ENCODE measurements around the gene SLC28A1.

SLC28A1 gene

DNA sequence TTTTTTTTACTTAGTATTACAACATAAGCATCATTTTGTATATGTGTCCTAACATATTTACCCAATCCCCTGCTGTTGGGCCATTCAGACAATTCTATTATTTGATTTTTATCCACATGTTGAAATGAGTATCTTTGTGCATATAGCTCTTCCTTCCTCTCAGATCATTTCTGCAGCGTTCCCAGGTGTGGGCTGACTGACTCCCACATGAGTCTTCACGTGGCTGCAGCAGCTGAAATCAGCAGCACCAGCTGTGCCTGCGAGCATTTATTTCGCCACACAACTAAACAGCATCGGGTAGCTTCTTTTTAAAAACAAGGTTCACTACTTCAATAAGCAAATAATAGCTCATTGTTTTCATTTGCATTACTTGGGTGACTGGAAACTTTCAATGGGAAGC is 52.7 kb downstream of the SLC28A1 start:
- ATAC-seq (ENCODE audit: insufficient read depth, low read depth) (peak; percentile 45; the same call in 1 of the 3 replicates), DNase-seq (peak; percentile 12)
- Histone ChIP-seq H3K9me3 (ENCODE audit: insufficient read depth, low read length, severe bottlenecking) (no peaks in the 10 kb centered on the region), H3K4me3 (ENCODE audit: low read depth in 1 of 2, low read length in 2 of 2) (no peak overlapping the region), H3K4me2 (ENCODE audit: insufficient read depth, low read length) (no peak overlapping the region), H3K27me3 (ENCODE audit: insufficient read depth, low read length, poor library complexity) (peaks cover 6% of the 10 kb centered on the region), H3K4me1 (ENCODE audit: insufficient read depth, low read length) (no peaks in the 10 kb centered on the region), H3K79me2 (ENCODE audit: insufficient read depth, low read length) (no peaks in the 10 kb centered on the region), H3K27ac (ENCODE audit: low read length) (no peak overlapping the region), H3K9ac (ENCODE audit: low read depth, low read length) (no peak overlapping the region), H2AFZ (ENCODE audit: low read depth, low read length) (no peak overlapping the region), H4K20me1 (ENCODE audit: insufficient read depth, low read length) (no peaks in the 10 kb centered on the region), H3K36me3 (ENCODE audit: insufficient read depth, low read length) (no peaks in the 10 kb centered on the region)
- no peak for TF ChIP-seq EZH2 (IDR thresholded peaks at IDR 0.05; ENCODE audit: borderline replicate concordance, low read depth, low read length, severe bottlenecking)
- TF ChIP-seq, protein P1, sequence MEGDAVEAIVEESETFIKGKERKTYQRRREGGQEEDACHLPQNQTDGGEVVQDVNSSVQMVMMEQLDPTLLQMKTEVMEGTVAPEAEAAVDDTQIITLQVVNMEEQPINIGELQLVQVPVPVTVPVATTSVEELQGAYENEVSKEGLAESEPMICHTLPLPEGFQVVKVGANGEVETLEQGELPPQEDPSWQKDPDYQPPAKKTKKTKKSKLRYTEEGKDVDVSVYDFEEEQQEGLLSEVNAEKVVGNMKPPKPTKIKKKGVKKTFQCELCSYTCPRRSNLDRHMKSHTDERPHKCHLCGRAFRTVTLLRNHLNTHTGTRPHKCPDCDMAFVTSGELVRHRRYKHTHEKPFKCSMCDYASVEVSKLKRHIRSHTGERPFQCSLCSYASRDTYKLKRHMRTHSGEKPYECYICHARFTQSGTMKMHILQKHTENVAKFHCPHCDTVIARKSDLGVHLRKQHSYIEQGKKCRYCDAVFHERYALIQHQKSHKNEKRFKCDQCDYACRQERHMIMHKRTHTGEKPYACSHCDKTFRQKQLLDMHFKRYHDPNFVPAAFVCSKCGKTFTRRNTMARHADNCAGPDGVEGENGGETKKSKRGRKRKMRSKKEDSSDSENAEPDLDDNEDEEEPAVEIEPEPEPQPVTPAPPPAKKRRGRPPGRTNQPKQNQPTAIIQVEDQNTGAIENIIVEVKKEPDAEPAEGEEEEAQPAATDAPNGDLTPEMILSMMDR (IDR thresholded peaks at IDR 0.05; ENCODE audit: borderline replicate concordance, extremely low read depth, low read length, poor library complexity, severe bottlenecking): no peak

- peaks cover 6% of the 10 kb centered on the region for H3K27me3 ChIP-seq (ENCODE audit: insufficient read depth, low read length, poor library complexity)
- no peak for DNase-seq
- no peak for ATAC-seq (ENCODE audit: insufficient read depth, low read depth)
- no peaks in the 10 kb centered on the region for H3K4me1 ChIP-seq (ENCODE audit: insufficient read depth, low read length)
- H4K20me1 ChIP-seq (ENCODE audit: insufficient read depth, low read length): no peaks in the 10 kb centered on the region
- no peak overlapping the region for H3K27ac ChIP-seq (ENCODE audit: low read length)
- TF ChIP-seq, protein P1 (IDR thresholded peaks at IDR 0.05; ENCODE audit: borderline replicate concordance, extremely low read depth, low read length, poor library complexity, severe bottlenecking): no peak
- TF ChIP-seq EZH2 (IDR thresholded peaks at IDR 0.05; ENCODE audit: borderline replicate concordance, low read depth, low read length, severe bottlenecking): no peak
- no peaks in the 10 kb centered on the region for H3K9me3 ChIP-seq (ENCODE audit: insufficient read depth, low read length, severe bottlenecking)
- H3K79me2 ChIP-seq (ENCODE audit: insufficient read depth, low read length): no peaks in the 10 kb centered on the region
- no peaks in the 10 kb centered on the region for H3K36me3 ChIP-seq (ENCODE audit: insufficient read depth, low read length)
- H3K9ac ChIP-seq (ENCODE audit: low read depth, low read length): no peak overlapping the region
- H3K4me3 ChIP-seq (ENCODE audit: low read depth in 1 of 2, low read length in 2 of 2): no peak overlapping the region
- H3K4me2 ChIP-seq (ENCODE audit: insufficient read depth, low read length): no peak overlapping the region
- H2AFZ ChIP-seq (ENCODE audit: low read depth, low read length): no peak overlapping the region
Measured at GRCh38 chr15:84938726-84939125, 54.3 kb downstream of the SLC28A1 start.

- Histone ChIP-seq H3K9ac (ENCODE audit: low read depth, low read length) (no peak overlapping the region), H3K9me3 (ENCODE audit: insufficient read depth, low read length, severe bottlenecking) (no peaks in the 10 kb centered on the region), H3K4me3 (ENCODE audit: low read depth in 1 of 2, low read length in 2 of 2) (no peak overlapping the region), H2AFZ (ENCODE audit: low read depth, low read length) (no peak overlapping the region), H3K4me1 (ENCODE audit: insufficient read depth, low read length) (no peaks in the 10 kb centered on the region), H4K20me1 (ENCODE audit: insufficient read depth, low read length) (no peaks in the 10 kb centered on the region), H3K27ac (ENCODE audit: low read length) (no peak overlapping the region), H3K36me3 (ENCODE audit: insufficient read depth, low read length) (no peaks in the 10 kb centered on the region), H3K4me2 (ENCODE audit: insufficient read depth, low read length) (no peak overlapping the region), H3K27me3 (ENCODE audit: insufficient read depth, low read length, poor library complexity) (peaks cover 6% of the 10 kb centered on the region), H3K79me2 (ENCODE audit: insufficient read depth, low read length) (no peaks in the 10 kb centered on the region)
- DNase-seq (no peak), ATAC-seq (ENCODE audit: insufficient read depth, low read depth) (no peak)
- TF ChIP-seq EZH2 (IDR thresholded peaks at IDR 0.05; ENCODE audit: borderline replicate concordance, low read depth, low read length, severe bottlenecking): no peak
- TF ChIP-seq, protein P1 (IDR thresholded peaks at IDR 0.05; ENCODE audit: borderline replicate concordance, extremely low read depth, low read length, poor library complexity, severe bottlenecking): no peak
Measured at GRCh38 chr15:84940399-84940798, 55.9 kb downstream of the SLC28A1 start.

DNA sequence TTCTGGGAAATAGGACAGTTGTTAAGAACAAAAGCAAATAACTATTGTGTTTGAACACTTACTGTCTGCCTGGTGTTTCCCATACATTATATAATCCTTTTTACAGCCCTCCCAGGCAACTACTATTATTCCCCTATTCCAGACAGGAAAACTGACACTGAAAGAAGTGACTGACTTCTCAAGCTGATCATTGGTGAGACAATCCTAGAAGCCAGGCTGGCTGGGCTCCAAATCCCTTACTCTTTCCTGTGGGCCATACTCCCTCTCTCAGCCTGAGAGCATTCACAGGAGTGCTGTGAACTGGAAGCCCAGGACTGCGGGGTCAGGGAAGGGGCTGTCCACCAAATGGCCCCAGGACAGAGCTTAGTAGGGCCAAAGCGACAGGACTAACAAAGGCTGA is 58.0 kb downstream of the SLC28A1 start:
- Histone ChIP-seq H2AFZ (ENCODE audit: low read depth, low read length) (no peak overlapping the region), H3K79me2 (ENCODE audit: insufficient read depth, low read length) (no peaks in the 10 kb centered on the region), H3K9me3 (ENCODE audit: insufficient read depth, low read length, severe bottlenecking) (no peaks in the 10 kb centered on the region), H3K4me2 (ENCODE audit: insufficient read depth, low read length) (no peak overlapping the region), H3K36me3 (ENCODE audit: insufficient read depth, low read length) (no peaks in the 10 kb centered on the region), H3K27me3 (ENCODE audit: insufficient read depth, low read length, poor library complexity) (peaks cover 9% of the 10 kb centered on the region), H3K27ac (ENCODE audit: low read length) (no peak overlapping the region), H3K9ac (ENCODE audit: low read depth, low read length) (no peak overlapping the region), H3K4me1 (ENCODE audit: insufficient read depth, low read length) (no peaks in the 10 kb centered on the region), H3K4me3 (ENCODE audit: low read depth in 1 of 2, low read length in 2 of 2) (no peak overlapping the region), H4K20me1 (ENCODE audit: insufficient read depth, low read length) (no peaks in the 10 kb centered on the region)
- ATAC-seq (ENCODE audit: insufficient read depth, low read depth): no peak
- TF ChIP-seq EZH2 (IDR thresholded peaks at IDR 0.05; ENCODE audit: borderline replicate concordance, low read depth, low read length, severe bottlenecking): no peak
- TF ChIP-seq, protein P1 (IDR thresholded peaks at IDR 0.05; ENCODE audit: borderline replicate concordance, extremely low read depth, low read length, poor library complexity, severe bottlenecking): no peak
- no peak for DNase-seq

Measured in DND-41 (cell line).